Activated naive CD4-positive, alpha-beta T cell treated with Interleukin-2 at 50 U/mL for 16 hours (primary cell): ENCODE data around the gene SMARCAL1.

Experiments used
- DNase-seq: peaks from one replicate; pipeline ENCODE4 v3.0.0-alpha.2; 2020

The SMARCAL1 gene

DNA sequence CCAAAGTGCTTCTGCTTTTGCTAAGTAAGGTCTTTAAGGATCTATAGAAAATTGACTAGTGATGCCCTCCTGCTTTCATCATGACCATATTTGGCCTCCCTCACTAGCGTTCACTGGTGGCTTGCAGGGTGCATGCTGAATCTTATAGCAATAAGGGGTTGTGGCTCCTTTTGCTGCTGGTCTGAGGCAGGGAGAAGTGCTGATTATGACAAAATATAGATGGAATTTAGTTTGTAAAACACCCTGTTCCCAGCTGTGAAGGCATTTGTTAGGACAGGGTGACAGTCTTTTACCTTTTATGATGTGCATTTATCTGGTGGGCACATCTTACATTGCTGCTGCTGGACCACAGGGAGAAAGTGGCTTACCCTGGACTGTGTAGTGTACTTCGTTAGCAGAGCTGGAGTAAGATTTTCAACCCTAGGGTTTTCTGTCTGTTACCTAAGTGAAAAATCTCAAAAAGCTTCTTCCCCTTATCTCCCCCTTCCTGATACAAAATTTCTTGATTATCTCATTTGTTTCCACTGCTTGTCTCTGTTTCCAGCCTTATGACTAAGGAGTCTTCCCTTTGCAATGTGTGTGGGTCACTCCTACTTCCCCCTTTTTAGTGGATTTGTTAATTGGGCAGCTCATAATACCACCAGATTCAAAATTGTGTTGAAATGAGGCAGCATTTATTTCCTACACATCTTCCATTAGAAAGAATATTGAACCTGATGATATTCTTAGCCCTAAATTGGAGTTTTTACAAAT is 65.2 kb downstream of the SMARCAL1 start:
- no peak for DNase-seq

DNA sequence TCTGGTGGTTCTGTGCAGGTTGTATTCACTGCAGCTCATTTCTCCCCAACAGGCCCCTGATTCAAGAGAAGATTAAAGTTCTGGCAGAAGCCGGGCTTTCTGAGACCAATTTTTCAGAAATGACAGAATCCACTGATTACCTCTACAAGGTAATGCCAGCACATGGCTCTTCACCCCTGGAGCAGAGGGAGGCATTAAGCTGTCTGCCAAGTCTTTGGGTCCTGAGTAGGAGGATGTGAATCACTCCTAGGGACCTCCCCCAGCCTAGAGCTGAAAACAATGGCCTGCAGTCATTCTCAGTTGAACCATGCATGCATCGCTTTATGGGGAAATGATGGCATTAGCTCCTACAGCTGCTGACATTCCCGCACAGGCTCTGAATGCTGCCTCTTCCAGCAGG is 65.9 kb downstream of the SMARCAL1 start:
- no peak for DNase-seq

DNA sequence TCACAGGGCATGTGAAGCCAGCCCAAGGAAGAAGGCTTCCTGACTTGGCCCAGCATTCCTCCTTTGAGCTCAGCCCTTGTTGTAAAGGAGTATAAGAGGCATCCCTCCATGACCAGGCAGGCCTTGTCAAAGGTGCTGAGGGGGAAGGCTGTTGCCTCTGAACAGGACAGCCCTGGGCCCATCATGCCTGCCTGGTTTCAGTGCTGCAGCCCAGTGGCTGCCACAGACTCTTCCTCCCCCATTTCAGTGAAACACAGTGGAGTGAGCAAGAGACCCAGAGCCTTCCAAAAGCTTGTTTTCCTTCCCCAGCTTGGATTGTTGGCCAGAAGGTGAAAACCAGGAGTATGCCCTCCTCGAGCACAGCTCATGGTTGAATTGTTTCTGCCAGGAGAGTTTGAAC is 66.5 kb downstream of the SMARCAL1 start:
- DNase-seq = no peak

DNA sequence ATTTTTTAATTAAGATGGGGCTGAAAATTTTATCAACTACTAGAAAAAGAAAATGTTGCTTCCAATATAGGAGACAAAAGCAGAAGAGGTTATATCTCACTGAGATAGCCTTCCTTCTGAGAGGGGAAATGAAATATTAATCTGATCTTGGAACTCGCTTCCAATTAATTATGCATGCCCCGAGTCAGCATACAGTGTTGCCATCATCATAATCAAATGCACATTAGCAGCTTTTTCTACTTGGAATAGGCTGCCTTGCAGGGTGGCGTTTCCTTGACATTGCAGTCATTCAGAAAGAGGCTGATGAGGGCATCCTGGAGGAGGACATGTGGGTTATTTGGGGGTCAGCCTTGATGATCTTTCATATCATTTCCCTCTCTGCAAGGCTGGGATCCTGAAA is 67.9 kb downstream of the SMARCAL1 start:
- no peak for DNase-seq

DNA sequence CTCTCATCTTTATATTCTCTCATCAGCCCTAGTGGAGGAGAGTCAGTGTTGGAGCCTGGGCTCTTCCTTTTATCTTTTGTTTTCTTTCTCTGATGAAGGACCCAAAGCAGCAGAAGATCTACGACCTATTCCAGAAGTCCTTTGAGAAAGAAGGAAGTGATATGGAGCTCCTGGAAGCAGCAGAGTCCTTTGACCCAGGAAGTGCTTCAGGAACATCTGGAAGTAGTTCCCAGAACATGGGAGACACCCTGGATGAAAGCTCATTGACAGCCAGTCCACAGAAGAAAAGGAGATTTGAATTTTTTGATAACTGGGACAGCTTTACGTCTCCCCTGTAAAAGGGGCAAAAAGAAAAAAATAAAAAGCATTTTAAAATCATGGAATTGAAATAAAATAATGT is 70.4 kb downstream of the SMARCAL1 start:
- DNase-seq = no peak

DNA sequence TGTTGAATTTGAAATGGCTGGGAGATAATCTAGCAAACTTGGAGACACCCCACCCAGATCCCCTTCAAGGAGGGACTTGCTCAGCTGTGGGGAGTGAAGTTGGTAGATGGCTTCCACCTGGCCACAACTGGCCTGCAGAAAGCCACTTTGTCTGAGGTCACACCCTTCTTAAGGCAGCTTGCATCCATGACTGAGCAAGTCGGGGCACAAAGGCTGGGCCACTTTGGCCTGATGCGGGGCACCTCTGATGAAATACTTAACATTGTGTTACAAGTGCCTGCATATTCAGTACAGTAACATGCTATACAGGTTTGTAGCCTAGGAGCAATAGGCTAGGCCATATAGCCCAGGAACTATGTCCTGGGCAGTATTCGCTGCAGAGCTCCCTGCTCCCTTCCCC is 73.0 kb downstream of the SMARCAL1 start:
- DNase-seq = no peak

DNA sequence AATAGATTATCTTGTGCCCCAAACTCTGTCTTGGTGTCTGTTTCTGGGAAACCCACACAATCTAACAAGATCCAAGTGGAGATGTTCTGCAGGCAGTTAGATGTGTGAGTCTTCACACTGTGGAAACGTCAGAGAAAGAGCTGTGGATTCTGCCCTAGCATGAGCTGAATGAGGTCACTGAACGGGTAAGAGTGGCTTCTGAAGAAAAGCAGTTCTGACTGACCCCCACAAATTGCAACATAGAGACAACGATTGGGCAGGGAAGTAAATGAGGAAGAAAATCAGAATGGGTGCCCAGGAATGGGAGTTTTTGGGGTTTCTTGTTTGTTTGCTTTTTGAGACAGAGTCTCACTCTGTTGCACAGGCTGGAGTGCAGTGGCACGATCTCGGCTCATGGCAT is 73.5 kb downstream of the SMARCAL1 start:
- no peak for DNase-seq

DNA sequence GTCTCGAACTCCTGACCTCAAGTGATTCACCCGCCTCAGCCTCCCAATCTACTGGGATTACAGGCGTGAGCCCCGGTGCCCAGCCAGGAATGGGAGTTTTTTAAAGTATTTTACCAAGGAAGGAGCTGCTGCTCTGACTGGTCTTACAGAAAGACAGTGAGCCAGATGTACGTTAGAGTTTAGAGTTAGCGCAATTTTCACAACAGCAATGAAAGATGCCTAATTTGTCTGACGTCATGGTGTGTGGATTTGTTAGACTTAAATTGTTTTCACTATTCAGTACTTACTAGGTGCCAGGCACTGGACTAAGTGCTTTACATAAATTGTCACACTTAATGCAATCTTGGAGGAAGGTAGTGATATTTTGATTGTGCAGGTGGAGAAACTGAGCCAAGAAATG is 74.0 kb downstream of the SMARCAL1 start:
- DNase-seq = no peak

DNA sequence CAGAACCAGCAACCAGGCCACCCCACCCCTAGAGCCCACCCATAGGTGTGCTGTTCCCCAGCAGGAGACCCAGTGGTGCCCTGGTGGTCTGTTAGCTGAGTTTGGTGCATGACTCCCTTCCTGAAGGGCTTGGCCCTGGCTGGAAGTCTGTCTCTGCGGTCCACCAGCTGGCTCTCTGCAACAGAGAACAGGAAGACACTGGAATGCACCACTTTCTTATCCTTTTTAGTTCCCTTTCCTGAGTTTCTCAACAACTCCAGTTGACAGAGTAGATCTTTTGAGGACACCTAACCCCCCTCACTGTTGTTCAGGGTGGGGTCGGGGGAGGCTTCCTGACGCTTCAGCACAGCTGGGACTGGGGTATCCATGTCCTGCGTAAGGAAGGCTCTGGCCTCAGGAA is 74.4 kb downstream of the SMARCAL1 start:
- no peak for DNase-seq

DNA sequence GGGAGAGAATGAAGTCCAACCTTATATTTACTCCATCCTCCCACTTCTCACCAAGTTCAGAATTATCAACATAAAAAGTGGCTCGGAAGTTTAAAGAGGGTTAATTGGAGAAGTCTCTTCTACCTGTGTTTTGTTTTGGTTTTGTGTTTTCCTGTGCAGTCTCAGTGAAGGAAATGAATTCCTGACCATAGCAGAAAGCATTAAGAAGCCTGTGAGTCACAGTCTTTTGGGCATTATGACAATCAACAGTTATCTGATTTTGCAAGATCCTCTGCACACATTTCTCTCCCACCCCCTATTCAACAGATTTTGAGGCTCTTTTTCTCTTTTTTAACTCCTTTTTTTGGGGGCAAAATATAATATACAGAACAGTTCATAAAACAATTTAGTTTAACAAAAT is 77.8 kb downstream of the SMARCAL1 start:
- no peak for DNase-seq

DNA sequence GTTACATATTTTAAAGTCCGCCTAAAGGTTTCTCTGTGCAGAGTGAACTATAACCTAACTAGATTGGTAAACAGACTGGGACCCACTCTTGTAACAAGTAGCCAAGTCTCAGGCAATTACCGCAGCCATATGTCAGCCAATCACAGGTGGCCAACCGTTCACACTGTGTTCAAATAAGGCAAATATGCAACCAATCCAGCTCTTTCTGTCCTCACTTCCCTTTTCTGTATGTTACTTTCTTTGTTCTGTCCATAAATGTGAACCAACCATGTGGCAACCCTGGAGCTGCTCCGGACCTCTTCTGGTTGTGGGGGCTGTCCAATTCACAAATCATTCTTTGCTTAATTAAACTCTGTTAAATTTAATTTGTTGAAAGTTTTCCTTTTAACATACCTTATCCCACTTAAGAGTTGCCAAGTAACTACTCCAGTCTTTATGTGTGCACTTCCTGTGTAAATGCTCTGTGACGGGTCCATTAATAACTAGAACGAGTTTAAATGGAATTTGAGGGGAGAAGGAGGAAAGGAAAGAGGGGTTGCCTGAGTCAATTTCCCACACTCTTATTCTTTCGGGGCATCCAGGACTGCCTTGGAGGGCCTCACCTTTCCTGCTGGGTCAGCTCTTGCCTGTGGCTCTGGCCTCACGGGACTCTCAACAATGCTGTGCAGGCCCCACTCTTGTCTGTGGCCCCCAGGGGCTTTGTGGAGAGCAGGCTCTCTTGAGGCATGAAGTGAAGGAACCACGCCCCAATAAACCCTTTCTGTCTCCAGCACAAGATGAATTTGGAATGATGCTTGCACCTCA is 79.7 kb downstream of the SMARCAL1 start:
- no peak for DNase-seq

DNA sequence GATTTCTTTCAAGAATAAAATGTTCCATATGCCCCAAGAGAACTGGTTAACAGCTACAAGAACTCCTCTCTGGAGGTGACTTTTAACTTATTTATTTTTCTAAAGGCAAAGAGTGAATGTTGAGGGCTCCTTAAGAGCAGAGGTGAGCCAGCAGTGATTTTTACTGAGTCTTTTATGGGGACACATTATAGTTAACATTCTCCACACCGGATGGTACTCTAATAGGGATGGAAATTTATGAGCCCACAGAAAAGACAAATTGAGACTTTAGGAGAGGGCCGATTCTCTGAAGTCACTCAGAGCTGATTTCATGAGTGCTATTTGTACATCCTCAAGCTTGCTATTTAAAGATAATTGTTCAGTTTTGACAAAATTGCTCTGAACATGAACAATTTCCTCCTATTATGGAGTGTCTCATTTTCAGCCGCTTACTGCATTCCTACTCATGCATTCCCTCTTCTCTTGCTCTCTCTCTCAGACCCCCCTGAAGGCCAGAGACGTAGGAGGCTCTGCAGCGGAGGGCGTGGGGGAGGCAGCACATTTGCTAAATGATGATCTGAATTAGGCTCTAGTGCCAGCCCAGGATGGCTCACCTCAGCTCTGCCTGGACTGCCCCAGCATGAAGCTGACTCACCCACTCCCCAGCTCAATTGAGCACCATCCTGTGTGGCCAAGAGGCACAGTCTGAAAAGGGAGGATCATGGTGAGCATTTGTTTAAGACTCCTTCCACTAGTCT is 80.5 kb downstream of the SMARCAL1 start:
- DNase-seq = no peak

DNA sequence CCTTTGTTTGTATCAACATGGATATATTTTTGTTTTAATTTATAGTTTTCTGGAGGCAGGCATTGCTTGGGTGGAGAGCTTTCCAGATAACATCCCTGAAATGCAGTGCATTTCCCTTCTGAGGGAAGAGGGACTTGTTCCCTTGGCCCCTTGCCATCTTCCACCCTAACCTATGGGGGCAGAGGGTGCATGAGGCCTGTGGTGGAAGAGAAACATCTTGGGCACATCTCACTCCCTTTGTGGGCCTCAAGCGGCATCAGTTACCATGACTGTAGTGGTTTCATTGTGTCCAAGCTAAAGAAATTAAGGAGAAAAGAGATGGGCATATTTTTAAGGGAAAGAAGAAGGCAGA is 81.0 kb downstream of the SMARCAL1 start:
- DNase-seq = no peak

DNA sequence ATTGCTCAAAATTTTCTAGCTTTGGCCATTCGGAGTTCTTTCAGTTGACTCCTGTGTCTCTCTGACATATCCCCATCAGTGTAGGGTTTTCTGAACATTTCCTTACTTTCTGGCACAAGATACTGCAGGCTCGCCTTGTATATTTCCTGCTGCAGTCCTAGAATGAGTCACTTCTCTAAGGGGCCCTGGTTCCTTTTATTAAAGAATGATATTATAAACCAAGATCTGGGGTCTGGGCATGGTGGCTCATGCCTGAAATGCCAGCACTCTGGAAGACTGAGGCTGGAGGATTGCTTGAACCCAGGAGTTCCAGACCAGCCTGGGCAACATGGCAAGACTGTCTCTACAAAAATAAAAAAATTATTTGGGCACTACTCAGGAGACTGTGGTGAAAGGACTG is 83.4 kb downstream of the SMARCAL1 start:
- no peak for DNase-seq

DNA sequence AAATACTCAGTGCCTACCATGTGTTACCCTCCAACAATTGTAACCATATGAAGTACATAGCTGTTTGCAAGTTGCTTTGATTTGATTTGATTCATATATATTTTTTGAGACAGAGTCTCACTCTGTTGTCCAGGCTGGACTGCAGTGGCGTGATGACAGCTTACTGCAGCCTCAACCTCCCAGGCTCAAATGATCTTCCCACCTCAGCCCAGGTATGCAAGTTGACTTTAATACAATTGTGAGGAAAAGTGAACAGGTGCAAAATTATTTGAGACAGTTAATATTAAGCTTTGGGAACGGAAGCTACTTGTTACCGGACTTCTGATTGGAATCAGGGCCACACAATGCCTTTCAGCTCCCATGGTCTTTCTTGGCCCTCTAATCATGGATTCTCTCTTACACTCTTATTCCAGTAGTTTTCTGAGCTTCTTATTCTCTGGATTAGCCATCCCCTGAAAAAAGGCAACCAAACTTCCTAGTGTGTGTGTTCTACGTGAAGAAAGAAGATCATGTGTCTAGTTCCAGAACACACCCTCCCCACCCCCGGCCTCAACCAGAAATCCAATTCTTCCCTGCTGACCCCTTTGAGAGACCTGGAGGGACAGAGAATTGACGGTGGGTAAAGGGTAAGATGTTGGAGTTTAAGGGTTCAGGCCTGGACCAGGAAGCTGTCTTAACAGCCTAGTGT is 85.2 kb downstream of the SMARCAL1 start:
- DNase-seq = no peak

DNA sequence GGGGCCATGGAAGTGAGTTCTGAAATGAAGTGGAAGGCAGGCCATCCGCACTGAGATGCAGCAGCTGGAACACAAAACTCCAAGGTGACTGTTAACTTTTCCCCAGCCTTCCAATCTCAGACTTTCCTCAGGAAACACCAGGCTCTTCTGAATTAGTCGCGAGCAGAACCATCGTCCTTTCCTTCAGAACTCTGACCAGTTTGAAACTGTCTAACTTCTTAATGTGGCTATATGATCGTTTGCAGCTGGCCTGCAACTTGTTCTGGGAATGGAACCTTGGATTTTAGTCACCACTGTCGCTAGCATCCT is 85.7 kb downstream of the SMARCAL1 start:
- no peak for DNase-seq

DNA sequence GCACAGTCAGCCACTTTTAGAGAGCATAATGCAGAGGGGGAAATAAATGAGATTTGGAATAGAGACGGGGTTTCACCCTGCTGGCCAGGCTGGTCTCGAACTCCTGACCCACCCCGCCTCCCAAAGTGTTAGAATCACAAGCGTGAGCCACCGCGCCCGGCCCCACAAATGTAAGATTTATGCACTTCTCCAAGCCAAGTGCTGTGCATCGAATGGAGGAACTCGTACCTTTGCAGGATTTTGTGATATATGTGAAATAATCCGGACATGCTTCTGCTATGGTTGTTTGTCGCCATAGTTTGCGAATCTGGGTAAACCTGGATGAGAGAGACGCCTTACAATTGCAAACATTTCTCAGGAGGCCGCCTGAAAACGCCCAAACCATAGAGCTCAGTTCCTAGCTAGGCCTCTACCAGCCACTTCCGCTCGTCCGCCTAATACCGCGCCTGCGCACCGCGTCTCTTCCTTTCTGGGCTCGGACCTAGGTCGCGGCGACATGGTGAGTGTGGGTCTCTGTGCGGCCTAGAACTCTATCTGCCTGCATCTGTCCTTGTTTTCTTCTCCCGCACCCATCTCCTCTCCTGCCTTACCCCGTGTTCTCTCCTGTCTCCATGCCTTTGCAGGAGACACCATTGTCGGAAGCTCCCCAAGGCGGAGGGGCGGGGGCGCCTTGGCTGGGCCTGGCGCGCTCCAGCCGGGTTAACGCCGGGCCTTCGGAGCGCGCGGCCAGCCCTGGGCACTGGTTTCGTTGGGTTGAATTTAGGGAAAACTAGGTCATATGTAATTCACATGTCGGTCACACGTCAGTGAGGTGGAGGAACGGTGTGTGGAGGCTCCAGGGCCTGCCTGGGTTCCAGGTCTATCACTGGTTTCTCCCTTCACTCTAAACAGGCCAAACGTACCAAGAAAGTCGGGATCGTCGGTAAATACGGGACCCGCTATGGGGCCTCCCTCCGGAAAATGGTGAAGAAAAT is 86.4 kb downstream of the SMARCAL1 start, which contains the start of gene RPL37A:
TSS of gene RPL37A (plus strand) at position 466 of the 974 bp plus-strand sequence. CDS start at position 497, 31 bp downstream.
- peak; percentile 88 for DNase-seq

DNA sequence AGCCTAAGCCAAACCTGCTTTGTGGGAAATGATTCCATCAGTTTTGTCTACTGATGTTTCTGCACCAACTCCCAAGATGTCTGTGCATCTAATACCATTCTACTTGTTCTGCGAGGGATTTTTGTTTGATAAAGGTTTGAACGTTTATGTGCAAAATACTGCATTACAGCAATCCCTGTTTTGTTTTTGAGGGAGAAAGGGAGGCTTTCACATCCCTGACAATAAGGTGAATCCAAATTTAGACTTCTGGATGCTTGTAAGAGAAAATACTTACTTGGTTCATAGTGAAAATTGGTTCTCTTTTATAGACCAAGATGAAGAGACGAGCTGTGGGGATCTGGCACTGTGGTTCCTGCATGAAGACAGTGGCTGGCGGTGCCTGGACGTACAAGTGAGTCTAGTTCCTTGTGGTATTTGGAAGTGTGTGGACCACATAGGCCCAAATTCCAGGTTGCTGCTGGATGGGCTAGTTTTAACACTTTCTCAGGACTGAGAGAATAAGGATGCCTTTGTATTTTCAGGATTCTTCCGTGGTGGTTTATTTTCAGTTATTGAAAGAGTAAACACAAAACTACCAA is 87.4 kb downstream of the SMARCAL1 start:
- no peak for DNase-seq

DNA sequence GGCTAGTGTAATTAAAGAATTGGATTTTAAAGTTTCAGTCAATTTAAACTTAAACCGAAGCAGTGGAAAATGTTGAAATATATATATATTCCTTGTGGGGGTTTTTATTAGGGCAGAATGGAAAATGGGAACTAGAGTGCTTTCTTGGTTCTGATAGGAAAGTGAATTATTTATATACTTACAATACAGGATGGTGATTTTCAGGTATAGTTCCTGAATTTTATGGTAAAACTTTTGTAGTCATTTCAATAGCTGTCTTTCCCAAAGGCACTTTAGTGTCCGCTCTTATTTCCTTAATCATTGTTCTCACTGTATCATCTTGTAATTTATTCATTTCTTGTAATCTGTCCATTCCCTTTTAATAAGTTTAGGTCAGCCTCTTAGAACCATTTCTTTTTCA is 88.3 kb downstream of the SMARCAL1 start:
- no peak for DNase-seq

DNA sequence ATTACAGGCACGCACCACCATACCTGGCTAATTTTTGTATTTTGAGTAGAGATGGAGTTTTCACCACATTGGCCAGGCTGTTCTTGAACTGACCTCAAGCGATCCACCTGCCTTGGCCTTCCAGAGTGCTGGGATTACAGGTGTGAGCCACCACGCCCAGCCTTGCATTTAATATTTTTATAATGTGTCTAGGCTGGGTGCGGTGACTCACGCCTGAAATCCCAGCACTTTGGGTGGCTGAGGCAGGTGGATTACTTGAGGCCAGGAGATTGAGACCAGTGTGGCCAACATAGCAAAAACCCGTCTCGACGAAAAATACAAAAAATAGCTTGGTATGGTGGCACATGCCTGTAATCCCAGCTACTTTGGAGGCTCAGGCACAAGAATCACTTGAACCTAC is 89.6 kb downstream of the SMARCAL1 start:
- DNase-seq = no peak

DNA sequence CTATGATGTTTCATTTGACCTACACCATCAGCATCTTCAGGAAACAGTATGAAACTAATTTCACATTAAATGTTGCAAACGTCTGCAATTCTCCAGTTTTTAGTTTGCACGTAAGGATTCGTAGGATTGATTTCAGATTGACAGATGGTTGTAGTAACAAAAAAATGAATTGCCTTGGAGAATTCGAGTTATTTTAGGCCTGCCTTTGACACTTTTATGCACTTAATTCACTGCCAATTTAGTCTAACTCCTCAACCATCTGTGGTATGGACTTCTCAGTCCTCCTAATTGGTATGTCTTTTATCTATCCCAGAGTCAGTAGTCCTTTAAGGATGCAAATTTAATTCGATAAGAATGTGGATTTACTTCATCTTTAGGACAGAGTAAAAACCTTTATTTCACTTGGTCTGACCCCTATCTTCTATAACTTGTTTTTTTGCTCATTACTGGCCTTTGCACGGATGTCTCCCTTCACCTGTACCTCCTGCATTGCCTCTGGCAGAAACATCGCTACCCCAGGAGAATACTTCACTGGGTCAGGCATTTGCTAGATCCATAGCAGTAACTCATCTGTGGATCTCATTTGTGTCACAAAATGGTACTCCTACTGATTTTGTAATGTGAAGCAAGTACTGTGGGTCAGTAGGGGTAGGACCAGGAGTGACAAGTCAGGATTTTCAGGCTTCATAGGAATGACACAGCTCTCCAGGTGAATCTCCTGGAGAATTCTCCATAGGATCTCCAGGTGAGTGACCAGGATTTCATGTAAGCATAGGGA is 90.3 kb downstream of the SMARCAL1 start:
- no peak for DNase-seq
